Mesenchymal stem cell (in vitro differentiated cells and primary cell): Measurements from ENCODE around the gene TRAF4. TPM values are rescaled to one million over a fixed set of nuclear protein-coding genes. Genes with fewer than 3 reads are reported as not detected.
A peak's percentile ranks its signal among the peaks of the same experiment; 100 is the strongest.

Experiments
- DNase-seq: peaks from one replicate; pipeline ENCODE4 v3.0.0-alpha.2; 2013
- H2AFZ ChIP-seq: one replicate; pipeline ENCODE4 v1.6.1; 2013; ENCODE audit warnings: low read depth, mild to moderate bottlenecking, control low read depth, inconsistent platforms, low read length, moderate library complexity
- H2AK5ac ChIP-seq: 2 replicates; pipeline ENCODE4 v1.6.1; 2013; ENCODE audit warnings: low read length, moderate library complexity, mild to moderate bottlenecking, inconsistent platforms; ENCODE audit not compliant: severe bottlenecking
- H2BK120ac ChIP-seq: one replicate; pipeline ENCODE4 v1.6.1; 2013; ENCODE audit warnings: low read depth, mild to moderate bottlenecking, inconsistent platforms, low read length, moderate library complexity
- H2BK12ac ChIP-seq, 2 experiments: one replicate each; pipeline ENCODE4 v1.6.1; 2013; ENCODE audit warnings: inconsistent platforms in 2 of 2, low read length in 2 of 2, mild to moderate bottlenecking in 2 of 2, moderate library complexity in 2 of 2, control low read depth in 1 of 2
- H2BK15ac ChIP-seq: one replicate; pipeline ENCODE4 v1.6.1; 2013; ENCODE audit warnings: mild to moderate bottlenecking, low read depth, inconsistent platforms; ENCODE audit not compliant: poor library complexity, severe bottlenecking
- H2BK5ac ChIP-seq: 2 replicates; pipeline ENCODE4 v1.6.1; 2013; ENCODE audit warnings: low read depth, mild to moderate bottlenecking, low read length, control low read depth, inconsistent platforms; ENCODE audit not compliant: poor library complexity, severe bottlenecking
- H3K14ac ChIP-seq, 2 experiments: one replicate each; pipeline ENCODE4 v1.6.1; 2013; ENCODE audit warnings: inconsistent platforms in 2 of 2, low read length in 2 of 2, control low read depth in 1 of 2, mild to moderate bottlenecking in 1 of 2, moderate library complexity in 1 of 2
- H3K18ac ChIP-seq, 2 experiments: one replicate each; pipeline ENCODE4 v1.6.1; 2013; ENCODE audit warnings: inconsistent platforms in 2 of 2, low read length in 2 of 2, control low read depth in 1 of 2, low read depth in 1 of 2, mild to moderate bottlenecking in 1 of 2
- H3K23ac ChIP-seq, 2 experiments: one replicate each; pipeline ENCODE4 v1.6.1; 2013; ENCODE audit warnings: inconsistent platforms in 2 of 2, low read length in 2 of 2, mild to moderate bottlenecking in 2 of 2, moderate library complexity in 2 of 2, control low read depth in 1 of 2
- H3K27ac ChIP-seq: 2 replicates; pipeline ENCODE4 v1.5.1; 2013; ENCODE audit warnings: mild to moderate bottlenecking, moderate library complexity, low read length, control low read depth, inconsistent platforms; ENCODE audit not compliant: poor library complexity, severe bottlenecking
- H3K27me3 ChIP-seq, 2 experiments: 2 replicates each; pipeline versions ENCODE4 v1.6.1 to v1.7.0; 2013; ENCODE audit warnings: low read length in 2 of 2, mild to moderate bottlenecking in 2 of 2, moderate library complexity in 2 of 2, control low read depth in 1 of 2, inconsistent platforms in 1 of 2; ENCODE audit not compliant: control insufficient read depth in 1 of 2, insufficient read depth in 1 of 2
- H3K36me3 ChIP-seq, 2 experiments: 2 replicates each; pipeline versions ENCODE4 v1.6.1 to v1.7.0; 2013; ENCODE audit warnings: low read length in 2 of 2, control low read depth in 1 of 2, inconsistent platforms in 1 of 2, low read depth in 1 of 2, mild to moderate bottlenecking in 1 of 2; ENCODE audit not compliant: insufficient read depth in 2 of 2, control insufficient read depth in 1 of 2
- H3K4ac ChIP-seq, 2 experiments: one replicate each; pipeline ENCODE4 v1.6.1; 2013; ENCODE audit warnings: inconsistent platforms in 2 of 2, low read length in 2 of 2, mild to moderate bottlenecking in 2 of 2, moderate library complexity in 2 of 2, control low read depth in 1 of 2, low read depth in 1 of 2
- H3K4me1 ChIP-seq: 2 replicates; pipeline ENCODE4 v1.6.1; 2013; ENCODE audit warnings: low read depth, low read length, control low read depth; ENCODE audit not compliant: control insufficient read depth, insufficient read depth
- H3K4me2 ChIP-seq: 2 replicates; pipeline ENCODE4 v1.6.1; 2013; ENCODE audit warnings: low read length, mild to moderate bottlenecking, inconsistent platforms; ENCODE audit not compliant: poor library complexity, severe bottlenecking
- H3K4me3 ChIP-seq, 2 experiments: 2 replicates each; pipeline versions ENCODE4 v1.5.1 to v1.7.0; 2013; ENCODE audit warnings: low read length in 2 of 2, mild to moderate bottlenecking in 2 of 2, control low read depth in 1 of 2, low read depth in 1 of 2; ENCODE audit not compliant: insufficient read depth in 1 of 2
- H3K79me1 ChIP-seq: replicated peaks from 2 replicates; pipeline ENCODE4 v1.6.1; 2013; ENCODE audit warnings: mild to moderate bottlenecking, control low read depth, low read length, inconsistent platforms; ENCODE audit not compliant: poor library complexity, severe bottlenecking
- H3K9ac ChIP-seq: 2 replicates; pipeline ENCODE4 v1.7.0; 2013; ENCODE audit warnings: mild to moderate bottlenecking, low read length, moderate library complexity
- H3K9me3 ChIP-seq: 2 replicates; pipeline ENCODE4 v1.7.0; 2013; ENCODE audit warnings: mild to moderate bottlenecking, low read length; ENCODE audit not compliant: control insufficient read depth
- H4K8ac ChIP-seq: one replicate; pipeline ENCODE4 v1.6.1; 2013; ENCODE audit warnings: inconsistent platforms, mild to moderate bottlenecking, low read length, moderate library complexity
- H4K91ac ChIP-seq: one replicate; pipeline ENCODE4 v1.6.1; 2013; ENCODE audit warnings: mild to moderate bottlenecking, low read length, inconsistent platforms
- WGBS: methylation state at CpG from one replicate; pipeline ENCODE4 v1.1.7; 2013; ENCODE audit warnings: mixed read lengths; 5-methylcytosine and 5-hydroxymethylcytosine counted together
- polyA plus RNA-seq, 2 experiments: library from polyadenylated mRNA; stranded (reverse); fragments of 200-250 nt; gene quantifications; one replicate each; pipeline ENCODE4 v1.2.3, GENCODE V29; 2013

TRAF4 gene, protein sequence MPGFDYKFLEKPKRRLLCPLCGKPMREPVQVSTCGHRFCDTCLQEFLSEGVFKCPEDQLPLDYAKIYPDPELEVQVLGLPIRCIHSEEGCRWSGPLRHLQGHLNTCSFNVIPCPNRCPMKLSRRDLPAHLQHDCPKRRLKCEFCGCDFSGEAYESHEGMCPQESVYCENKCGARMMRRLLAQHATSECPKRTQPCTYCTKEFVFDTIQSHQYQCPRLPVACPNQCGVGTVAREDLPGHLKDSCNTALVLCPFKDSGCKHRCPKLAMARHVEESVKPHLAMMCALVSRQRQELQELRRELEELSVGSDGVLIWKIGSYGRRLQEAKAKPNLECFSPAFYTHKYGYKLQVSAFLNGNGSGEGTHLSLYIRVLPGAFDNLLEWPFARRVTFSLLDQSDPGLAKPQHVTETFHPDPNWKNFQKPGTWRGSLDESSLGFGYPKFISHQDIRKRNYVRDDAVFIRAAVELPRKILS
- polyA plus RNA-seq (2013, experiment 1 of 2): 57.0 TPM
- polyA plus RNA-seq (2013, experiment 2 of 2): 52.8 TPM

DNA sequence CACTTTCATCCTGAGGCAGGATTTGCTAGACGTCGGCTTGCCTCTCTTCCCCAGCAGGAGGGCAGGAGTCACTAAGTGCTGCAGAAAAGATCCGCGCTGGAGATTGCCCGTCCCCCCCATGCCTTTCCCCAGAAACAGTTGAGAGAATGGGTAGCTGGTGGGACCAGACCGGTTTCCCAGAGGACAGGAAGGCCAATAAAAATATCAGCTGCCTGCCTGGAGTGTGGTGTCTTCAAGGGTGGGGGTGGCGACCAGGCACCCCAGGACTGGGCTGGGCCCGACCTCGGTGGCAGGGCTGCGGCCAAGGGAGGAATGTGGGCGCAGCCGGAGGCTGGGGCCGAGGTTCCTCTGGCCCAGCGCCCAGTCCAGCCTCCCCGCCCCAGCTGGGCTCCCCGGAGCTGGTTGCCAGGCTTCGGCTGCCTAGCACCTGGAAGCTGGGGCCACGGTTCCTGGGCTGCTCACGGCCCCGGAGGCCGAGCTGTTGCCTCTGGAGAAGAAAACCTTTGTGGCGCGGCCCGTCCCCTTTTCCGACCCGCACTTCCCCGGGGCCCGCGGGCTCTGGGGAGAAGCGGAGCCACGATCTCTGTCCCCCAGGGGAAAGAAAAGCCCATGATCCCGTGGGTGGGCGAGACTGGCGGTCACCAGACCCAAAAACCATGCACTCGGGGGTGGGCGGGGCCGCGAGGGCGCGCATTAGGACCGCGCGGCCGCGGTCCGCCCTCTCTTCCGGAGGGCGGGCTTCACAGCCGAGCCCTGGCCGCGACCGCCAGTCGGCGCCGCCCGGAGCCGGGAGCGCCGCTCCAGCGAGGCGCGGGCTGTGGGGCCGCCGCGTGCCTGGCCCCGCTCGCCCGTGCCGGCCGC is at the start of gene TRAF4:
Gene TRAF4 (plus strand): TSS at position 769 of the 861 bp plus-strand sequence. CDS start 102 bp downstream, outside the sequence.
- Histone ChIP-seq H3K4ac (peak within 1 kb of the TSS; percentile 97 to 98), H3K9ac (peak within 1 kb of the TSS; percentile 99), H3K27me3 (no peaks in the 10 kb centered on the region), H3K23ac (peak within 1 kb of the TSS in 1 of 2 experiments; percentile 77), H3K36me3 (peaks cover 30 to 49% of the 10 kb centered on the region in 2 experiments), H3K4me3 (peak within 1 kb of the TSS; percentile 89 to 91), H3K14ac (peak within 1 kb of the TSS; percentile 62 to 98), H3K4me2 (peak within 1 kb of the TSS; percentile 83), H3K18ac (peak within 1 kb of the TSS; percentile 96 to 99), H4K91ac (peak within 1 kb of the TSS; percentile 98), H2BK15ac (peak within 1 kb of the TSS; percentile 93), H3K27ac (peak within 1 kb of the TSS; percentile 98), H2AK5ac (no peak within 1 kb of the TSS), H3K4me1 (peaks cover 37% of the 10 kb centered on the region), H2BK5ac (peak within 1 kb of the TSS; percentile 96), H2BK12ac (peak within 1 kb of the TSS; percentile 32 to 49), H2BK120ac (peak within 1 kb of the TSS; percentile 87), H3K9me3 (no peaks in the 10 kb centered on the region), H2AFZ (no peak within 1 kb of the TSS), H3K79me1 (peaks cover 3% of the 10 kb centered on the region), H4K8ac (peak within 1 kb of the TSS; percentile 84)
- under 1% methylated on average over 61 of the region's 70 CpGs for WGBS
- DNase-seq: peak; percentile 95

DNA sequence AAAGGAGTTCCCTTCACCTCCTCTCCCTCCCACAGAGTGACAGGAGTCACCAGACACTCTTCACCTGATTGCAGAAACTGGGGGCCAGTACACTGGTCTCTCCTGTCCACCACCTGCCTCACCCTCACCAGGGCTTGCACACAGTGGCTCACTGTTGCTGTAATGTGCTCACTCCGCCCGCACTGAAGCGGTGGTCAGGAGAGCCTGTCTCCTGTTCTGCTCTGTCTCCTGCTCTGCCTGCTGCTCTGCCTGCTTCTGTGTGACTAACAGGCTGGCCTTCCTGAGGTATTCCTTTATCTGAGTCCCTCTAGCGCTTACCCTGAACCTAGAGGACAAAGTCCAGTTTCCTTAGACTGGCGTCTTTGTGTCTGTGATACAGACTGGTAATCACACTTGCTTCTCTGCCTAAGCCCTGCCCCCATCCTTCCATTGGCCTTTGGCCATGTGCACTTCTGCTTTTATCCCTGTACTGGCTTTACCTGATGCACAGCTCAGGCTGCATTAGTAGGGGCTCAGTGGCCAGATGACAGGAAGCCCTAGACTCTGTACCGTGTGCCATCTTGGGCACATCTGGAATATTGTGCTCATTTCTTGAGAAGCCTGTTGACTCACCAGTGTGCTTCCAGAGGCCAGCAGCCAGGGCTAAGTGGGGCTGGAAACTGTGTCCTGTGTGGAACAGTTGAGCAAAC is 45.4 kb upstream of the TRAF4 start:
- WGBS: 98% methylated on average over 6 of the region's 6 CpGs

DNA sequence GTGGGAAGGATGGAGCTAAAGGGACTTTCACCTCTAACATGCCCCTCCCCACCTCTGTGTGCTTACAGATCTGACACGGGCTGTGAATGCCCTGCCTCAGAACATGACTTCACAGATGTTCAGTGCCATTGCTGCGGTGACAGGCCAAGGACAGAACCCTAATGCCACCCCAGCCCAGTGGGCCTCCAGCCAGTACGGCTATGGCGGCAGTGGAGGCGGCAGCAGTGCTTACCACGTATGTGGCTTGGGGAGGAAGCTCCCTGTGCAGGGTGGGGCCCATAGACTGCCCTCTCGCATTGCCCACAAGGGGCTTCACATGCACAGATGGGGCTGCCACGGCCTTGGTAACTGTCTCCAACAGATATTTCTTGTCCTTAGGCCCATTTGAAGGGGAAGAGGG is 43.5 kb upstream of the TRAF4 start:
- WGBS: 98% methylated on average over 8 of the region's 8 CpGs
- Histone ChIP-seq H3K4ac (no peak overlapping the region), H2AK5ac (no peak overlapping the region), H3K4me2 (no peak overlapping the region), H3K18ac (no peak overlapping the region), H3K36me3 (peaks cover 96 to 98% of the 10 kb centered on the region in 2 experiments), H3K9ac (no peak overlapping the region), H4K8ac (no peak overlapping the region), H3K27ac (no peak overlapping the region), H3K79me1 (peaks cover 11% of the 10 kb centered on the region), H3K9me3 (no peaks in the 10 kb centered on the region), H3K27me3 (no peaks in the 10 kb centered on the region), H3K14ac (no peak overlapping the region), H4K91ac (no peak overlapping the region), H2BK120ac (no peak overlapping the region), H2BK15ac (no peak overlapping the region), H3K4me3 (no peak overlapping the region), H2BK5ac (no peak overlapping the region), H3K4me1 (peaks cover 4% of the 10 kb centered on the region), H3K23ac (no peak overlapping the region), H2AFZ (no peak overlapping the region), H2BK12ac (no peak overlapping the region)
- DNase-seq: no peak

More for the DNA sequence above, 45.4 kb upstream of the TRAF4 start:
- Histone ChIP-seq H3K14ac (no peak overlapping the region), H3K18ac (no peak overlapping the region), H2BK5ac (no peak overlapping the region), H3K4ac (no peak overlapping the region), H4K8ac (no peak overlapping the region), H2BK120ac (no peak overlapping the region), H3K4me1 (peaks cover 4% of the 10 kb centered on the region), H3K23ac (no peak overlapping the region), H2BK15ac (no peak overlapping the region), H3K79me1 (peaks cover 16% of the 10 kb centered on the region), H2AFZ (no peak overlapping the region), H3K9ac (no peak overlapping the region), H3K27ac (no peak overlapping the region), H3K36me3 (peaks cover 93 to 99% of the 10 kb centered on the region in 2 experiments), H3K27me3 (no peaks in the 10 kb centered on the region), H3K4me3 (no peak overlapping the region), H2AK5ac (no peak overlapping the region), H3K9me3 (no peaks in the 10 kb centered on the region), H4K91ac (no peak overlapping the region), H2BK12ac (no peak overlapping the region), H3K4me2 (no peak overlapping the region)
- no peak for DNase-seq
